NCI-H774 (cell line): ENCODE measurements around the gene SOD2.
"Not testable (repeated sequence)": the region's sequence is repeated elsewhere in the genome, so short reads cannot be mapped to it uniquely, and the experiment has no call there.

ENCODE experiments used
- DNase-seq: peaks from one replicate; lab custom pipeline; 2025; lab: John Stamatoyannopoulos, UW

The SOD2 gene

GRCh38 chr6:159682295-159682694 is 10.7 kb downstream of the SOD2 start:
- DNase-seq = no peak

- DNase-seq = no peak
Measured at GRCh38 chr6:159681191-159681880, 11.7 kb downstream of the SOD2 start.

GRCh38 chr6:159680104-159680503 is 12.9 kb downstream of the SOD2 start:
- DNase-seq = no peak

- DNase-seq = no peak
Measured at GRCh38 chr6:159679091-159680077, 13.7 kb downstream of the SOD2 start.

- no peak for DNase-seq
Measured at GRCh38 chr6:159678574-159678973, 14.5 kb downstream of the SOD2 start.

- no peak for DNase-seq
Measured at GRCh38 chr6:159677506-159678165, 15.4 kb downstream of the SOD2 start.

- DNase-seq = no peak
Measured at GRCh38 chr6:159676890-159677505, 16.0 kb downstream of the SOD2 start.

GRCh38 chr6:159676236-159676635 is 16.8 kb downstream of the SOD2 start:
- DNase-seq = not testable (repeated sequence)

GRCh38 chr6:159665868-159666635 is 27.0 kb downstream of the SOD2 start:
- DNase-seq = no peak

GRCh38 chr6:159663368-159663889 is 29.6 kb downstream of the SOD2 start:
- not testable (repeated sequence) for DNase-seq

GRCh38 chr6:159661977-159662376 is 31.1 kb downstream of the SOD2 start:
- not testable (repeated sequence) for DNase-seq

GRCh38 chr6:159655409-159655988 is 37.5 kb downstream of the SOD2 start:
- DNase-seq = no peak

GRCh38 chr6:159654483-159655098 is 38.5 kb downstream of the SOD2 start:
- DNase-seq = peak; percentile 64

GRCh38 chr6:159650314-159650713 is 42.7 kb downstream of the SOD2 start:
- DNase-seq = no peak

GRCh38 chr6:159649441-159649840 is 43.6 kb downstream of the SOD2 start:
- DNase-seq = no peak

GRCh38 chr6:159646733-159647132 is 46.3 kb downstream of the SOD2 start:
- DNase-seq = no peak

GRCh38 chr6:159646116-159646515 is 46.9 kb downstream of the SOD2 start:
- DNase-seq = no peak

- DNase-seq = no peak
Measured at GRCh38 chr6:159645640-159646039, 47.4 kb downstream of the SOD2 start.
